Measurements from ENCODE around the gene CDHR2.

Gene CDHR2

GRCh38 chr5:176638437-176638836 lies 89.3 kb downstream of the CDHR2 start:
- no peak for TF ChIP-seq CTCF (IDR thresholded peaks at IDR 0.05; ENCODE audit: borderline replicate concordance, control extremely low read depth, extremely low read depth, insufficient read depth, missing control alignments)
- DNase-seq (ENCODE audit: low spot score), result no peak
- in situ Hi-C loops (cut with MboI; ENCODE audit: low sequenced_read_pairs, unreplicated experiment), result no loop called here

GRCh38 chr5:176639208-176639607 lies 90.1 kb downstream of the CDHR2 start:
- in situ Hi-C loops (cut with MboI; ENCODE audit: low sequenced_read_pairs, unreplicated experiment), result no loop called here
- no peak for TF ChIP-seq CTCF (IDR thresholded peaks at IDR 0.05; ENCODE audit: borderline replicate concordance, control extremely low read depth, extremely low read depth, insufficient read depth, missing control alignments)
- no peak for DNase-seq (ENCODE audit: low spot score)

- no peak for DNase-seq (ENCODE audit: low spot score)
- no peak for TF ChIP-seq CTCF (IDR thresholded peaks at IDR 0.05; ENCODE audit: borderline replicate concordance, control extremely low read depth, extremely low read depth, insufficient read depth, missing control alignments)
- in situ Hi-C loops (cut with MboI; ENCODE audit: low sequenced_read_pairs, unreplicated experiment), result no loop called here
Measured at GRCh38 chr5:176639981-176640380, 90.8 kb downstream of the CDHR2 start.

GRCh38 chr5:176640616-176641015 lies 91.5 kb downstream of the CDHR2 start:
- no peak for DNase-seq (ENCODE audit: low spot score)
- TF ChIP-seq CTCF (IDR thresholded peaks at IDR 0.05; ENCODE audit: borderline replicate concordance, control extremely low read depth, extremely low read depth, insufficient read depth, missing control alignments), result no peak
- in situ Hi-C loops (cut with MboI; ENCODE audit: low sequenced_read_pairs, unreplicated experiment), result no loop called here

- in situ Hi-C loops (cut with MboI; ENCODE audit: low sequenced_read_pairs, unreplicated experiment), result no loop called here
- no peak for DNase-seq (ENCODE audit: low spot score)
- no peak for TF ChIP-seq CTCF (IDR thresholded peaks at IDR 0.05; ENCODE audit: borderline replicate concordance, control extremely low read depth, extremely low read depth, insufficient read depth, missing control alignments)
Measured at GRCh38 chr5:176642675-176643490, 93.7 kb downstream of the CDHR2 start.

- in situ Hi-C loops (cut with MboI; ENCODE audit: low sequenced_read_pairs, unreplicated experiment), result no loop called here
- no peak for DNase-seq (ENCODE audit: low spot score)
- TF ChIP-seq CTCF (IDR thresholded peaks at IDR 0.05; ENCODE audit: borderline replicate concordance, control extremely low read depth, extremely low read depth, insufficient read depth, missing control alignments), result no peak
Measured at GRCh38 chr5:176643491-176644219, 94.5 kb downstream of the CDHR2 start.

Measured in GM13976 (cell line).